HL-60 (cell line): ENCODE measurements around the gene GAPT.
"Not testable (repeated sequence)": the region's sequence is repeated elsewhere in the genome, so short reads cannot be mapped to it uniquely, and the experiment has no call there.

Experiments used
- DNase-seq, 2 experiments: peaks; one replicate each; pipeline ENCODE4 v3.0.0-alpha.2; 2010 to 2020; ENCODE audit warnings: low read depth in 1 of 2, low spot score in 1 of 2
- H3K27ac ChIP-seq: fragments of 250-450 bp; sonication (Bioruptor Pico); replicated peaks from 2 replicates; pipeline ENCODE4 v1.5.1; 2020; ENCODE audit warnings: mild to moderate bottlenecking, moderate library complexity
- H3K27me3 ChIP-seq: fragments of 250-450 bp; sonication (Bioruptor Pico); 2 replicates; pipeline ENCODE4 v1.5.1; 2021; ENCODE audit warnings: mild to moderate bottlenecking, moderate library complexity; ENCODE audit not compliant: insufficient read depth, poor library complexity, severe bottlenecking
- H3K4me3 ChIP-seq: replicated peaks from 2 replicates; pipeline ENCODE4 v1.5.1; 2011; ENCODE audit warnings: mild to moderate bottlenecking, control low read depth, low read length; ENCODE audit not compliant: insufficient read depth
- GABPA ChIP-seq: IDR thresholded peaks from 2 replicates; pipeline ENCODE4 v1.6.1; 2012; ENCODE audit warnings: low read depth
- POLR2AphosphoS5 ChIP-seq: IDR thresholded peaks from 2 replicates; pipeline ENCODE4 v1.6.1; 2012; ENCODE audit warnings: low read depth
- REST ChIP-seq: IDR thresholded peaks from 2 replicates; pipeline ENCODE4 v1.6.1; 2012; ENCODE audit warnings: low read depth; ENCODE audit not compliant: insufficient replicate concordance
- SPI1 ChIP-seq: IDR thresholded peaks from 2 replicates; pipeline ENCODE4 v1.6.1; 2012; ENCODE audit warnings: low read depth, mild to moderate bottlenecking, borderline replicate concordance
- TF ChIP-seq, protein P1 (sequence below): IDR thresholded peaks from one replicate; pipeline ENCODE4 v1.5.1; 2011; ENCODE audit warnings: low read length, control low read depth, inconsistent platforms; ENCODE audit not compliant: insufficient read depth

The GAPT gene

GRCh38 chr5:58523956-58524355, 32.7 kb downstream of the GAPT start:
- no peak for DNase-seq
- Histone ChIP-seq H3K4me3 (no peak overlapping the region), H3K27me3 (no peaks in the 10 kb centered on the region), H3K27ac (no peak overlapping the region)
- TF ChIP-seq REST (no peak), GABPA (no peak), POLR2AphosphoS5 (no peak), SPI1 (no peak)
- TF ChIP-seq, protein P1, sequence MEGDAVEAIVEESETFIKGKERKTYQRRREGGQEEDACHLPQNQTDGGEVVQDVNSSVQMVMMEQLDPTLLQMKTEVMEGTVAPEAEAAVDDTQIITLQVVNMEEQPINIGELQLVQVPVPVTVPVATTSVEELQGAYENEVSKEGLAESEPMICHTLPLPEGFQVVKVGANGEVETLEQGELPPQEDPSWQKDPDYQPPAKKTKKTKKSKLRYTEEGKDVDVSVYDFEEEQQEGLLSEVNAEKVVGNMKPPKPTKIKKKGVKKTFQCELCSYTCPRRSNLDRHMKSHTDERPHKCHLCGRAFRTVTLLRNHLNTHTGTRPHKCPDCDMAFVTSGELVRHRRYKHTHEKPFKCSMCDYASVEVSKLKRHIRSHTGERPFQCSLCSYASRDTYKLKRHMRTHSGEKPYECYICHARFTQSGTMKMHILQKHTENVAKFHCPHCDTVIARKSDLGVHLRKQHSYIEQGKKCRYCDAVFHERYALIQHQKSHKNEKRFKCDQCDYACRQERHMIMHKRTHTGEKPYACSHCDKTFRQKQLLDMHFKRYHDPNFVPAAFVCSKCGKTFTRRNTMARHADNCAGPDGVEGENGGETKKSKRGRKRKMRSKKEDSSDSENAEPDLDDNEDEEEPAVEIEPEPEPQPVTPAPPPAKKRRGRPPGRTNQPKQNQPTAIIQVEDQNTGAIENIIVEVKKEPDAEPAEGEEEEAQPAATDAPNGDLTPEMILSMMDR = no peak

- no peak overlapping the region for H3K27ac ChIP-seq
- no peak overlapping the region for H3K4me3 ChIP-seq
- TF ChIP-seq GABPA (no peak), REST (no peak), SPI1 (no peak), POLR2AphosphoS5 (no peak)
- TF ChIP-seq, protein P1 = no peak
- DNase-seq = no peak
- H3K27me3 ChIP-seq = no peaks in the 10 kb centered on the region
These were observed 33.3 kb downstream of the GAPT start for GRCh38 chr5:58524571-58524970.

DNA sequence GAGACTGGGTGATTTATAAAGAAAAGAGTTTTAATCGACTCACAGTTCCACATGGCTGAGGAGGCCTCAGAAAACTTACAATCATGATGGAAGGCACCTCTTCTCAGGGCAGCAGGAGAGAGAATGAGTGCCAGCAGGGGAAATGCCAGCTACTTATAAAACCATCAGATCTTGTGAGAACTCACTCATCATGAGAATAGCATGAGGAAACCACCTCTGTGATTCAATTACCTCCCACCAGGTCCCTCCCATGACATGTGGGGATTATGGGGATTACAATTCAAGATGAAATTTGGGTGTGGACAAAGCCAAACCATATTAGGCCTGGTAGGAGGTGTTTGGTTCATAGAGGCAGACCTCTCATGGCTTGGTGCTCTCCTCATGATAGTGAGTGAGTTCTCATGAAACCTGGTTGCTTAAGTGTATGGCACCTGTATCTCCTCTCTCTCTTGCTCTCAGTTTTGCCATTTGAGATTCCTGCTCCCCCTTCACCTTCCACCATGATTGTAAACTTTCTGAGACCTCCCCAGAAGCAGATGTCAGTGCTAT, 39.8 kb downstream of the GAPT start:
- Histone ChIP-seq H3K4me3 (no peak overlapping the region), H3K27ac (no peak overlapping the region), H3K27me3 (no peaks in the 10 kb centered on the region)
- DNase-seq = no peak
- no peak for TF ChIP-seq SPI1
- no peak for TF ChIP-seq REST
- TF ChIP-seq GABPA = no peak
- no peak for TF ChIP-seq POLR2AphosphoS5
- TF ChIP-seq, protein P1 = no peak

- H3K4me3 ChIP-seq, DNase-seq, H3K27me3 ChIP-seq, H3K27ac ChIP-seq: not testable (repeated sequence)
These were observed 50.7 kb downstream of the GAPT start for GRCh38 chr5:58541935-58542334.
